NCI-H2171 treated with DMSO at 0.1 percent for 48 hours (cell line): ENCODE data around the gene C5orf22.

Experiments
- DNase-seq: peaks from one replicate; lab custom pipeline; 2025; lab: John Stamatoyannopoulos, UW

The C5orf22 gene

DNA sequence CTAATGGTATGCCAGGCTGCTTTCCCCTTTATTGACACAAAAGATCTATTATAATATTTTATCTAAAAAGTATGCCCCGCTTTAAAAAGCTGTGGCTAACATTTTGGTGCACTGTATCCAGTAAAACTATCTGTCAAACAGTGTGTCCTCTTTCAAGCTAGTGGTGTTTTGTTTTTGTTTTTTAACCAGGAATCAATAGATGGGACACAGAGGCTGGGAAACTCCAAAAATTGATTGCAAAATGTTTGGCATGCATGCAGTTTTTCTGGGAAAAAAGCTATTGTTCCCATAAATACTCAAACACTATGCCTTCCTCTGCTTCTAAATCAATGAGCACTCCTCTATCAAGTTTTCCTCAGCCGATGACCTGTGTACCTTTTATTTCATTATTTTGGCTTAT, 72.5 kb downstream of the C5orf22 start:
- no peak for DNase-seq
